ENCODE results near the gene CGN. TPM values are rescaled to one million over a fixed set of nuclear protein-coding genes. Genes with fewer than 3 reads are reported as not detected.

CGN gene
- total and polyA plus RNA-seq, 3 experiments from 2014 or later = 0.36 to 1.6 (median 1.1) TPM

GRCh38 chr1:151502035-151502700 lies 9.0 kb upstream of the CGN start:
- Histone ChIP-seq H3K4me3 (ENCODE audit: low read length) (no peak overlapping the region), H3K27ac (ENCODE audit: low read depth, low read length) (no peak overlapping the region), H3K36me3 (ENCODE audit: insufficient read depth, low read length) (no peaks in the 10 kb centered on the region), H3K27me3 (ENCODE audit: insufficient read depth, low read length, poor library complexity, severe bottlenecking) (no peaks in the 10 kb centered on the region), H3K4me1 (ENCODE audit: insufficient read depth, low read length) (no peaks in the 10 kb centered on the region), H3K9me3 (ENCODE audit: low read length) (no peaks in the 10 kb centered on the region)
- ChIA-PET CTCF (no interaction called here), POLR2A (no interaction called here)
- no peak overlapping the region for H3K4me3 Mint-ChIP-seq
- H3K27ac Mint-ChIP-seq = no peak overlapping the region
- peaks cover 0 to 1% of the 10 kb centered on the region in 2 donors for H3K27me3 Mint-ChIP-seq
- no peaks in the 10 kb centered on the region for H3K36me3 Mint-ChIP-seq
- H3K9me3 Mint-ChIP-seq = no peaks in the 10 kb centered on the region
- H3K4me1 Mint-ChIP-seq = peaks cover 0 to 2% (median 0%) of the 10 kb centered on the region in 3 donors
- no peak for DNase-seq

DNA sequence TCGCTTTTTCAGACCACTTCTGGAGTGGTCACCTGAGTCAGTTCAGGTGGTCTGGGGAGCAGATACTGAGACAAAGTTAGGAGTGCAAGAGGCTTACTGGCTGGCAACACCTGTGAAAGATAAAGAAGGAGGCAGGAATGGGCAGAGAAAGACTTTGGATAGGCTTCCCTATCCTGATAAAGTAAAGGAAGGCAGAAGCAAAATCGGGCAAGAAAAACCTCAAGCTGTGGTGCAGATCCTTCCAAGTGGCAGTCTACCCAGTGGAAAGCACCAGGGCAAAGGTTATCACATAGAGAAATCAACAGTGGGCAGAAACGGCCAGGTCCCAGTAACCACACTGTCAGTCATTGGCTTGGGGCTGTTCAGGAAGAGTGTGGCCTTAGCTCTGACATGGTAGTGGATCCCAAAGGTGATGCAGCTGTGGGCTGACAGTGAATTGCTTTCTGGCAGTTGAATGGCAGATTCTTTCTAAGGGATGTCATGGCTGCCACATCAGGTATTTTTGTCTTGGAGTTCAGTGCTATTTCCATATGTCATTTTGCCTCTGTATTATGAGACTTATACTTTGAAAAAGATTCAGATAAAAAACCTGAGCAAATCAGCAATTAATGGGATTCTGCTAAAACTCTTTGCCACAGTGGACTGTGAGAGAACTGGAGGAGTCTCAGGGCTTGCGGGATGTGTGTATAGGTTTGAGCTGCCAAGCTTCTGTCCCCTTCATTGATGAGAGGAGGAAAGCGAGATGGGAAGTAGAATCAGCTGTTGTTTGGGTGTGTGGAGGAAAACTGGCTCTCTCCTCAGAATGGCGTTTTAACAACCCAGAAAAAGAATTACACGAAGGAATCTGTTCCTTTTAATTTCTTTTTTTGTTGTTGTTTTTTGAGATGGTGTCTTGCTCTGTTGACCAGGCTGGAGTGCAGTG lies 8.1 kb upstream of the CGN start:
- CTCF ChIA-PET = interaction anchor here (0.7 kb wide), 1 partner anchor 17 kb away, joined by 3 read pairs; no protein-coding TSS in a partner anchor

DNA sequence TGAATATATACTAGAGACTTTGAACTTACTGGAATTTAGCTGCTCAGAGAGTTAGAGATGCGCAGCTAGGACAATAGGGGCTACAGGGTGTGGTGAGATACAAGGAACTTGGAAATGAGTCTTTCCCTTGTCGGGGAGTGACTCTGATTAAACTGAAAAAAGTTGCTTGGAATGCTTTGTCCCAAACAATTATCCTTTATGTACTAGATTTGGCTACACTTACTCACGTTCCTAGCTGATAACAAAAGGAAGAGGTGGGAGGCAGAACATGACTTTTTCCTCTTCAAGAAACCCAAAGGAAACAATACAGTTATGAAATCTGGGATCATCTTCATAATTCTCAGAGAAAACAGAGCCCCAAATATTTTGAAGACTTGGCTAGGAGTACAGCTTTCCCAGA lies 6.9 kb upstream of the CGN start:
- no peaks in the 10 kb centered on the region for H3K9me3 Mint-ChIP-seq
- H3K9me3 ChIP-seq (ENCODE audit: low read length) = no peaks in the 10 kb centered on the region
- no peak for DNase-seq
- H3K4me1 ChIP-seq (ENCODE audit: insufficient read depth, low read length) = no peaks in the 10 kb centered on the region
- H3K27me3 Mint-ChIP-seq = no peaks in the 10 kb centered on the region
- ChIA-PET POLR2A (no interaction called here), CTCF (no interaction called here)
- no peak overlapping the region for H3K4me3 ChIP-seq (ENCODE audit: low read length)
- H3K27me3 ChIP-seq (ENCODE audit: insufficient read depth, low read length, poor library complexity, severe bottlenecking) = no peaks in the 10 kb centered on the region
- no peak overlapping the region for H3K27ac Mint-ChIP-seq
- H3K27ac ChIP-seq (ENCODE audit: low read depth, low read length) = no peak overlapping the region
- H3K4me3 Mint-ChIP-seq = no peak overlapping the region
- no peaks in the 10 kb centered on the region for H3K36me3 ChIP-seq (ENCODE audit: insufficient read depth, low read length)
- peaks cover 0 to 2% (median 0%) of the 10 kb centered on the region in 3 donors for H3K4me1 Mint-ChIP-seq
- H3K36me3 Mint-ChIP-seq = no peaks in the 10 kb centered on the region

More for the DNA sequence above, 8.1 kb upstream of the CGN start:
- no peaks in the 10 kb centered on the region for H3K36me3 ChIP-seq (ENCODE audit: insufficient read depth, low read length)
- no peaks in the 10 kb centered on the region for H3K9me3 ChIP-seq (ENCODE audit: low read length)
- Mint-ChIP-seq H3K9me3 (no peaks in the 10 kb centered on the region), H3K4me1 (peaks cover 0 to 2% (median 0%) of the 10 kb centered on the region in 3 donors), H3K36me3 (no peaks in the 10 kb centered on the region), H3K27ac (peak overlapping the region in 3 of 8 donors; percentile 2 to 14 (median 5)), H3K27me3 (peaks cover 0 to 1% of the 10 kb centered on the region in 2 donors), H3K4me3 (no peak overlapping the region)
- no peaks in the 10 kb centered on the region for H3K4me1 ChIP-seq (ENCODE audit: insufficient read depth, low read length)
- POLR2A ChIA-PET = no interaction called here
- no peak for DNase-seq
- H3K4me3 ChIP-seq (ENCODE audit: low read length) = no peak overlapping the region
- no peaks in the 10 kb centered on the region for H3K27me3 ChIP-seq (ENCODE audit: insufficient read depth, low read length, poor library complexity, severe bottlenecking)
- H3K27ac ChIP-seq (ENCODE audit: low read depth, low read length) = no peak overlapping the region

- Histone ChIP-seq H3K27me3 (ENCODE audit: insufficient read depth, low read length, poor library complexity, severe bottlenecking) (no peaks in the 10 kb centered on the region), H3K27ac (ENCODE audit: low read depth, low read length) (no peak overlapping the region), H3K36me3 (ENCODE audit: insufficient read depth, low read length) (no peaks in the 10 kb centered on the region), H3K9me3 (ENCODE audit: low read length) (no peaks in the 10 kb centered on the region), H3K4me3 (ENCODE audit: low read length) (no peak overlapping the region), H3K4me1 (ENCODE audit: insufficient read depth, low read length) (no peaks in the 10 kb centered on the region)
- Mint-ChIP-seq H3K4me3 (no peak overlapping the region), H3K36me3 (no peaks in the 10 kb centered on the region), H3K9me3 (no peaks in the 10 kb centered on the region), H3K27ac (peak overlapping the region in 1 of 8 donors; percentile 78), H3K4me1 (peaks cover 0 to 2% (median 0%) of the 10 kb centered on the region in 3 donors), H3K27me3 (no peaks in the 10 kb centered on the region)
- ChIA-PET POLR2A (no interaction called here), CTCF (interaction anchor here (1.0 kb wide), 1 partner anchor 40 kb away, joined by 3 read pairs; no protein-coding TSS in a partner anchor)
- DNase-seq = no peak
Measured at GRCh38 chr1:151504759-151505158, 6.4 kb upstream of the CGN start.

DNA sequence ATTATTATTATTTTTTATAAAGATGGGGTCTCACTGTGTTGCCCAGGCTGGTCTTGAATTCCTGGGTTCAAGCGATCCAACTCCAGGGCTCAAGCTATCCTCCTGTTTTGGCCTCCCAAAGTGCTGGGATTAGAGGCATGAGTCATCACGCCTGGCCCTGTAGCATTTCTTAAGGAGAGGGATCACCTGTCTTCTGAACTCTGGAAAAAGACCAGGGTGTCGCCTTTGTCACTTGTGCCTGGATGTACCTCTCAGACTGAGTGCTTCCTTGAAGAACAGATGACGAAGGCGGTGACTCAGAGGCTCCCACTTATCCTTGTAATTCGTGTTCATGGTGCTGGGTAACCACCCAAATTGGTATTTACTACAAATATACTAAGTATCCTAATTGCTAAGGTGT lies 2.4 kb upstream of the CGN start:
- no peak for DNase-seq
- Histone ChIP-seq H3K4me1 (ENCODE audit: insufficient read depth, low read length) (peaks cover 21% of the 10 kb centered on the region), H3K4me3 (ENCODE audit: low read length) (no peak overlapping the region), H3K27me3 (ENCODE audit: insufficient read depth, low read length, poor library complexity, severe bottlenecking) (no peaks in the 10 kb centered on the region), H3K36me3 (ENCODE audit: insufficient read depth, low read length) (no peaks in the 10 kb centered on the region), H3K27ac (ENCODE audit: low read depth, low read length) (no peak overlapping the region), H3K9me3 (ENCODE audit: low read length) (no peaks in the 10 kb centered on the region)
- H3K36me3 Mint-ChIP-seq = peaks cover 0 to 3% (median 0%) of the 10 kb centered on the region in 3 donors
- H3K27ac Mint-ChIP-seq = peak overlapping the region in 1 of 8 donors; percentile 29
- peak overlapping the region in 3 of 7 donors; percentile 26 to 60 (median 33) for H3K4me3 Mint-ChIP-seq
- peaks cover 15 to 29% (median 17%) of the 10 kb centered on the region in 3 donors for H3K4me1 Mint-ChIP-seq
- H3K27me3 Mint-ChIP-seq = peaks cover 0 to 3% of the 10 kb centered on the region in 2 donors
- H3K9me3 Mint-ChIP-seq = no peaks in the 10 kb centered on the region
- ChIA-PET CTCF (no interaction called here), POLR2A (interaction anchor here (0.8 kb wide), 1 partner anchor 242 kb away, joined by 3 read pairs; no protein-coding TSS in a partner anchor)

GRCh38 chr1:151509350-151510019 lies 1.7 kb upstream of the CGN start:
- Mint-ChIP-seq H3K27ac (peak overlapping the region in 2 of 8 donors; percentile 27 to 29), H3K4me1 (peaks cover 16 to 32% (median 17%) of the 10 kb centered on the region in 3 donors), H3K4me3 (peak overlapping the region in 4 of 7 donors; percentile 33 to 99 (median 58)), H3K9me3 (no peaks in the 10 kb centered on the region), H3K27me3 (peaks cover 0 to 5% of the 10 kb centered on the region in 2 donors), H3K36me3 (peaks cover 0 to 3% (median 0%) of the 10 kb centered on the region in 3 donors)
- ChIA-PET POLR2A (interaction anchor here (0.6 to 1.2 kb wide), 2 partner anchors 254 to 1276 kb away, joined by 3 to 4 read pairs; partner anchors contain the start of gene MRPL9), CTCF (no interaction called here)
- H3K4me3 ChIP-seq (ENCODE audit: low read length) = no peak overlapping the region
- no peak for DNase-seq
- H3K4me1 ChIP-seq (ENCODE audit: insufficient read depth, low read length) = peaks cover 21% of the 10 kb centered on the region
- H3K27ac ChIP-seq (ENCODE audit: low read depth, low read length) = no peak overlapping the region
- H3K36me3 ChIP-seq (ENCODE audit: insufficient read depth, low read length) = no peaks in the 10 kb centered on the region
- H3K9me3 ChIP-seq (ENCODE audit: low read length) = no peaks in the 10 kb centered on the region
- peaks cover 5% of the 10 kb centered on the region for H3K27me3 ChIP-seq (ENCODE audit: insufficient read depth, low read length, poor library complexity, severe bottlenecking)

- ChIA-PET CTCF (interaction anchor here (1.3 to 1.4 kb wide), 2 partner anchors 31 to 84 kb away, joined by 3 to 5 read pairs; no protein-coding TSS in a partner anchor), POLR2A (interaction anchor here (0.6 to 1.2 kb wide), 2 partner anchors 254 to 1276 kb away, joined by 3 to 4 read pairs; partner anchors contain the start of gene MRPL9)
- Histone ChIP-seq H3K4me1 (ENCODE audit: insufficient read depth, low read length) (peaks cover 21% of the 10 kb centered on the region), H3K36me3 (ENCODE audit: insufficient read depth, low read length) (no peaks in the 10 kb centered on the region), H3K9me3 (ENCODE audit: low read length) (no peaks in the 10 kb centered on the region), H3K27me3 (ENCODE audit: insufficient read depth, low read length, poor library complexity, severe bottlenecking) (peaks cover 6% of the 10 kb centered on the region), H3K4me3 (ENCODE audit: low read length) (no peak overlapping the region), H3K27ac (ENCODE audit: low read depth, low read length) (no peak overlapping the region)
- H3K4me1 Mint-ChIP-seq = peaks cover 16 to 32% (median 17%) of the 10 kb centered on the region in 3 donors
- peaks cover 0 to 3% (median 0%) of the 10 kb centered on the region in 3 donors for H3K36me3 Mint-ChIP-seq
- peak overlapping the region in 3 of 8 donors; percentile 27 to 93 (median 87) for H3K27ac Mint-ChIP-seq
- no peaks in the 10 kb centered on the region for H3K9me3 Mint-ChIP-seq
- peak overlapping the region; percentile 87 to 99 (median 92) for H3K4me3 Mint-ChIP-seq
- H3K27me3 Mint-ChIP-seq = peaks cover 0 to 5% of the 10 kb centered on the region in 2 donors
- DNase-seq = no peak
Measured at GRCh38 chr1:151510020-151510405, 1.2 kb upstream of the CGN start.

All from CD8-positive, alpha-beta memory T cell (primary cell).